ENCODE results near the gene HSD17B7. TPM values are rescaled to one million over a fixed set of nuclear protein-coding genes. Genes with fewer than 3 reads are reported as not detected.

HSD17B7 gene
- total and polyA plus RNA-seq, 11 donors = 2.6 to 15.9 (median 4.0) TPM

GRCh38 chr1:162757476-162757875 is 33.0 kb upstream of the HSD17B7 start:
- ATAC-seq = no peak
- Histone ChIP-seq H3K27ac (peak overlapping the region in 1 of 12 donors; percentile 28), H3K4me1 (no peaks in the 10 kb centered on the region), H3K9me3 (no peaks in the 10 kb centered on the region), H3K27me3 (no peaks in the 10 kb centered on the region), H3K36me3 (peaks cover 0 to 85% (median 42%) of the 10 kb centered on the region in 9 donors), H3K4me3 (no peak overlapping the region)
- TF ChIP-seq, protein P1, sequence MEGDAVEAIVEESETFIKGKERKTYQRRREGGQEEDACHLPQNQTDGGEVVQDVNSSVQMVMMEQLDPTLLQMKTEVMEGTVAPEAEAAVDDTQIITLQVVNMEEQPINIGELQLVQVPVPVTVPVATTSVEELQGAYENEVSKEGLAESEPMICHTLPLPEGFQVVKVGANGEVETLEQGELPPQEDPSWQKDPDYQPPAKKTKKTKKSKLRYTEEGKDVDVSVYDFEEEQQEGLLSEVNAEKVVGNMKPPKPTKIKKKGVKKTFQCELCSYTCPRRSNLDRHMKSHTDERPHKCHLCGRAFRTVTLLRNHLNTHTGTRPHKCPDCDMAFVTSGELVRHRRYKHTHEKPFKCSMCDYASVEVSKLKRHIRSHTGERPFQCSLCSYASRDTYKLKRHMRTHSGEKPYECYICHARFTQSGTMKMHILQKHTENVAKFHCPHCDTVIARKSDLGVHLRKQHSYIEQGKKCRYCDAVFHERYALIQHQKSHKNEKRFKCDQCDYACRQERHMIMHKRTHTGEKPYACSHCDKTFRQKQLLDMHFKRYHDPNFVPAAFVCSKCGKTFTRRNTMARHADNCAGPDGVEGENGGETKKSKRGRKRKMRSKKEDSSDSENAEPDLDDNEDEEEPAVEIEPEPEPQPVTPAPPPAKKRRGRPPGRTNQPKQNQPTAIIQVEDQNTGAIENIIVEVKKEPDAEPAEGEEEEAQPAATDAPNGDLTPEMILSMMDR (IDR thresholded peaks at IDR 0.05) = no peak
- TF ChIP-seq POLR2A (IDR thresholded peaks at IDR 0.05) = no peak
- 38 to 61% (median 49%) methylated on average over 1 of the region's 1 CpG for WGBS, 4 donors
- DNase-seq = no peak
- intact Hi-C loops (cut with DNase I) = loop anchor here in 4 of 10 donors (5.0 to 10.0 kb wide), 2 partner anchors 143 to 145 kb away; no protein-coding TSS in a partner anchor

- H3K4me3 ChIP-seq = no peak overlapping the region
- DNase-seq (no peak), ATAC-seq (no peak)
- 79 to 90% (median 83%) methylated on average over 1 of the region's 1 CpG for WGBS, 4 donors
- H3K4me1 ChIP-seq = no peaks in the 10 kb centered on the region
- peaks cover 0 to 62% (median 15%) of the 10 kb centered on the region in 9 donors for H3K36me3 ChIP-seq
- no peaks in the 10 kb centered on the region for H3K27me3 ChIP-seq
- H3K9me3 ChIP-seq = no peaks in the 10 kb centered on the region
- H3K27ac ChIP-seq = no peak overlapping the region
- TF ChIP-seq POLR2A (IDR thresholded peaks at IDR 0.05) = no peak
- TF ChIP-seq, protein P1 (IDR thresholded peaks at IDR 0.05) = no peak
- intact Hi-C loops (cut with DNase I) = no loop called here
Observed at GRCh38 chr1:162765788-162766187, 24.7 kb upstream of the HSD17B7 start.

DNA sequence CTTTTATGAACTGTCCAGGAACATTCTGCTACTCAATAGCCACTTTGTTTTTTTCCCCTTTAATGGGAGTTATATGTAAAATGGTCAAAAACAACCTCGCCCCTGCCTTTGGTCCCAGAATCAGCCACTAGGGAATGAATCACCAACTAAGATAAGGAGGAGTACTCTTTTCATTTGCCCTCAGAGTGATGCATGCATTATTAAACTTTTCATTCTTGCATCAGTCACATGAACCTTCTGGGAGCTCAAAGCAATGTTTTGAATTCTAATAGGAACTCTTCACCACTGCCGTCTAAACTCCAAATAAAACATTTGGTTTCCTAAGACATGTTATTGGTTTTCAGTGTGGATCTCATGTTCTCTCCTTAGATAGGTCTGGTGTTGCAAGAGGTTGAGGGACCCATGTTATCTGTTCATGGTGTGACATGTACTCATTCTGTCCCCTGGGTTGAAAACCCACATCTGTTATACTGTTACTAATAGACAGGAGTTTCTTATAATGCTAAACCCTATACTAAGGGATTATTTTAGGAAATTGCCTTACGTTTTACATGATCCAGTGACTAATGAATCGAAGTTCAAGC is 17.8 kb upstream of the HSD17B7 start:
- WGBS, 4 donors = 76 to 87% (median 81%) methylated on average over 4 of the region's 4 CpGs
- Histone ChIP-seq H3K36me3 (peaks cover 0 to 96% (median 15%) of the 10 kb centered on the region in 9 donors), H3K9me3 (no peaks in the 10 kb centered on the region), H3K4me1 (no peaks in the 10 kb centered on the region), H3K27ac (peak overlapping the region in 1 of 12 donors; percentile 34), H3K27me3 (no peaks in the 10 kb centered on the region), H3K4me3 (no peak overlapping the region)
- ATAC-seq (peak; percentile 26 to 82 (median 62)), DNase-seq (no peak)
- intact Hi-C loops (cut with DNase I) = loop anchor here in 2 of 10 donors (5.0 to 10.0 kb wide), 2 partner anchors 50 to 158 kb away; no protein-coding TSS in a partner anchor
- TF ChIP-seq POLR2A (IDR thresholded peaks at IDR 0.05) = no peak
- TF ChIP-seq, protein P1 (IDR thresholded peaks at IDR 0.05) = no peak

- no peaks in the 10 kb centered on the region for H3K4me1 ChIP-seq
- TF ChIP-seq POLR2A (IDR thresholded peaks at IDR 0.05) = no peak
- TF ChIP-seq, protein P1 (IDR thresholded peaks at IDR 0.05) = no peak
Observed at GRCh38 chr1:162774007-162774406, 16.5 kb upstream of the HSD17B7 start.

More at GRCh38 chr1:162774007-162774406, 16.5 kb upstream of the HSD17B7 start:
- H3K27ac ChIP-seq = no peak overlapping the region
- H3K27me3 ChIP-seq = no peaks in the 10 kb centered on the region
- no peaks in the 10 kb centered on the region for H3K9me3 ChIP-seq
- H3K4me3 ChIP-seq = no peak overlapping the region
- ATAC-seq = no peak
- no peak for DNase-seq
- intact Hi-C loops (cut with DNase I) = loop anchor here in 2 of 10 donors (5.0 to 10.0 kb wide), 2 partner anchors 52 to 159 kb away; no protein-coding TSS in a partner anchor
- H3K36me3 ChIP-seq = peaks cover 0 to 97% (median 11%) of the 10 kb centered on the region in 9 donors
